Measurements from ENCODE around the gene SURF6. TPM values are rescaled to one million over a fixed set of nuclear protein-coding genes. Genes with fewer than 3 reads are reported as not detected.
A peak's percentile ranks its signal among the peaks of the same experiment; 100 is the strongest.
"Not testable (repeated sequence)": the region's sequence is repeated elsewhere in the genome, so short reads cannot be mapped to it uniquely, and the experiment has no call there.

Gene SURF6
- total and polyA plus RNA-seq, 4 donors, result 11.7 to 36.2 (median 25.5) TPM

DNA sequence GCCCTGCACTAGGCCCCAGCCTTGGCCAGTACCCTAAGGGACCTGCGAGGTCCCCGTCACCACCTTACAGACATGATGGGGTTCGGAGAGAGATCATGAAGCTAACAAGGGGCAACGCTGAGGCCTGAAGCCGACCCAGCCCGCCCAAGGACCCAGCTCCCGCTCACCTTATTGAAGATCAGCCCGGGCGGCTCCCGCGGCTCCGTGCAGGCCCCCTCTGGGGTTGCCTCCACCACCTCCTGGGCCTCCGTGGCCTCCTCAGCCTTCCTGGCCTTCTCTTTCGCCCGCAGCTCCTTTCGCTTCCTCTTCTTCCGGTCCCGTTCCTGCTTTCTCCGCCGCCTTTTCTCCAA, 3.6 kb downstream of the SURF6 start:
- Histone ChIP-seq H3K9me3 (ENCODE audit: control insufficient read depth, insufficient read depth, low read length) (no peaks in the 10 kb centered on the region), H3K27ac (ENCODE audit: low read depth, low read length) (no peak overlapping the region), H3K36me3 (ENCODE audit: control insufficient read depth, insufficient read depth, low read length) (peaks cover 45% of the 10 kb centered on the region), H3K4me1 (ENCODE audit: control insufficient read depth, insufficient read depth, low read length) (peaks cover 26% of the 10 kb centered on the region), H3K27me3 (ENCODE audit: control insufficient read depth, insufficient read depth, low read length) (no peaks in the 10 kb centered on the region), H3K4me3 (ENCODE audit: low read depth, low read length) (no peak overlapping the region)
- DNase-seq (ENCODE audit: low read depth in 4 of 6, low spot score in 6 of 6), result no peak
- 94% methylated on average over 20 of the region's 20 CpGs for WGBS (ENCODE audit: insufficient coverage)

DNA sequence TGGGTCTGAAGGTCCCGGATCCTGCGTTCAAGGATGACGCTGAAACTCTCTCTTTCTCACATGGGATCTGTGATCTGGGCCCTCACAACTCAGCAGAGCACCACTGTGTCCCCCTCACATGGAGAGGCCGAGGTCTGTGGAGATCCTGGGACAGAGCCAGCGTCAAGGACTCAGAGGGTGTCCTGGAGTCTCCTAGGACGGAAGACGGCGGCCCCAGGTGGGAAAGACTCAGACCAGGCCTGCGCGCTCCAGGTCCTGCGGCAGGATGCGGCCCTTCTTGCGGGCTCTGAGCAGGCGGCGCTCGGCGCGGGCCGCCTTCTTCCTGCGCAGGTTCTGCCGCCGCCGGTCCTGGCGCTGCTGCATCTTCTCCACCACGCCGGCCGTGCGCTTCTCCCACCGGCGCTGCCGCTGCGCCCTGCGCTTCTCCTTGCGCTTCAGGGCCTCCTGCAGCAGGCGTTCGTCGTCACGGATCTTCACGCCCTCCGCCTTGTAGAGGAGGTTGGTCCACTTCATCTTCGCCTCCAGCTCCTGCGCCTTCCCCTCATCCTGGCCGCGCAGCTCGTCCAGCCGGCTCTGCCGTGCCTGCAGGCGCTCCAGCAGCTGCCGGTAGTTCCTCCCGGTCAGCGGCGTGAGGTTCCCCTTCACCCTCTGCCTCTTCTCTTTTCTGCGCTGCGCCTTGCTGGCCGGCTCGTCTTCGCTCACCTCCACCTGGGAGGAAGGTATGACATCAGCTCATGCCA, 4.2 kb downstream of the SURF6 start:
- Histone ChIP-seq H3K27me3 (ENCODE audit: control insufficient read depth, insufficient read depth, low read length) (no peaks in the 10 kb centered on the region), H3K9me3 (ENCODE audit: control insufficient read depth, insufficient read depth, low read length) (no peaks in the 10 kb centered on the region), H3K4me1 (ENCODE audit: control insufficient read depth, insufficient read depth, low read length) (peaks cover 24% of the 10 kb centered on the region), H3K36me3 (ENCODE audit: control insufficient read depth, insufficient read depth, low read length) (peaks cover 45% of the 10 kb centered on the region), H3K27ac (ENCODE audit: low read depth, low read length) (no peak overlapping the region), H3K4me3 (ENCODE audit: low read depth, low read length) (no peak overlapping the region)
- WGBS (ENCODE audit: insufficient coverage), result 96% methylated on average over 56 of the region's 57 CpGs
- no peak for DNase-seq (ENCODE audit: low read depth in 4 of 6, low spot score in 6 of 6)

DNA sequence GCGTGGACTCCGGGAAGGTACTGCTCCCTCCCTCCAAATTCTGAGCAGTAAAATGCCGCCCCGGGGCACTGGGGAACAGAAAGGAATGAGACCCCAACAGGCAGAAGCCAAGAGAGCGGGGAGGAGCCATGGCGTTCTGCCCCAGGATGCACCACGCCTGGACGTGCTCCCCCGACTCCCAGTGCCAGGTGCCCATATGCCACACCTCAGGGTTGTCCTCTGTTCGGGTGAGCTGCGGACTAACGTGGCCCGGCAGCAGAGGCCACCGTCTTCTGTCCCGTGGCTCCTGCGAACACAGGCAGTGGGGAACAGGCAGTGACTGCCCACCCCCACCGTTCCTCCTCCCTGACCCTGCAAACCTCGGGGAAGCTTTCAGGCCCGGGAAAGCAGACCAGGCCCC, 4.8 kb downstream of the SURF6 start:
- Histone ChIP-seq H3K4me3 (ENCODE audit: low read depth, low read length) (no peak overlapping the region), H3K9me3 (ENCODE audit: control insufficient read depth, insufficient read depth, low read length) (no peaks in the 10 kb centered on the region), H3K36me3 (ENCODE audit: control insufficient read depth, insufficient read depth, low read length) (peaks cover 45% of the 10 kb centered on the region), H3K27me3 (ENCODE audit: control insufficient read depth, insufficient read depth, low read length) (no peaks in the 10 kb centered on the region), H3K27ac (ENCODE audit: low read depth, low read length) (no peak overlapping the region), H3K4me1 (ENCODE audit: control insufficient read depth, insufficient read depth, low read length) (peaks cover 18% of the 10 kb centered on the region)
- DNase-seq (ENCODE audit: low read depth in 4 of 6, low spot score in 6 of 6), result no peak
- WGBS (ENCODE audit: insufficient coverage), result 92% methylated on average over 18 of the region's 19 CpGs

DNA sequence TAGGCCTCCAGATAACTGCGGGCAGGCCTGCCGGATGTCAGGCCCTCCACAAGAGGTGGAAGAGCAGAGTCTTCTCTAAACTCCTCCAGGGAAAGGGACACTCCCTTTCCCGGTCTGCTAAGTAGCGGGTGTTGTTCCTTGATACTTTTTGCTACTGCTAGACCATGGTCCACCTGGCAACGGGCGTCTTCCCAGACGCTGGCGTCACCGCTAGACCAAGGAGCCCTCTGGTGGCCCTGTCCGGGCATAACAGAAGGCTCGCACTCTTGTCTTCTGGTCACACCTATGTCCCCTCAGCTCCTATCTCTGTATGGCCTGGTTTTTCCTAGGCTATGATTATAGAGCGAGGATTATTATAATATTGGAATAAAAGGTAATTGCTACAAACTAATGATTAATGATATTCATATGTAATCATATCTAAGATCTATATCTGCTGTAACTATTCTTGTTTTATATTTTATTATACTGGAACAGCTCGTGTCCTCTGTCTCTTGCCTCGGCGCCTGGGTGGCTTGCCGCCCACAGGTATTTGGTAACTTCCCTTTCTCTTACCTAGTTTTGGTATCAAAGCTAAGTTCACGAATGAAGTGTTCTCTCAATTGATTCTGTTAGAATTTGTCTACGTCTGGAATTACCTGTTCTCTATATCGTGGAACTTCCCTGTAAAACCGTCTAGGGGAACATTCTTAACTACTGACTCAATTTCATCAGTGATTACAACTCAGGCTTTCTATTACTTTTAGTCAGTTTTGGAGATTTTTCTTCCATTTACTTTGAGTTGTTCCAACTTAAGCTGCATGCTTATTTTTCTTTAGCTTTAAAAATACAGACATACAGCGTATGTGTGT, 6.5 kb downstream of the SURF6 start:
- DNase-seq (ENCODE audit: low read depth in 4 of 6, low spot score in 6 of 6), result peak in 1 of 6 donors; percentile 23
- 30% methylated on average over 8 of the region's 21 CpGs for WGBS (ENCODE audit: insufficient coverage)
- H3K27ac ChIP-seq (ENCODE audit: low read depth, low read length); H3K27me3 ChIP-seq (ENCODE audit: control insufficient read depth, insufficient read depth, low read length); H3K9me3 ChIP-seq (ENCODE audit: control insufficient read depth, insufficient read depth, low read length); H3K4me1 ChIP-seq (ENCODE audit: control insufficient read depth, insufficient read depth, low read length); H3K4me3 ChIP-seq (ENCODE audit: low read depth, low read length): not testable (repeated sequence)
- peaks cover 45% of the 10 kb centered on the region for H3K36me3 ChIP-seq (ENCODE audit: control insufficient read depth, insufficient read depth, low read length)

DNA sequence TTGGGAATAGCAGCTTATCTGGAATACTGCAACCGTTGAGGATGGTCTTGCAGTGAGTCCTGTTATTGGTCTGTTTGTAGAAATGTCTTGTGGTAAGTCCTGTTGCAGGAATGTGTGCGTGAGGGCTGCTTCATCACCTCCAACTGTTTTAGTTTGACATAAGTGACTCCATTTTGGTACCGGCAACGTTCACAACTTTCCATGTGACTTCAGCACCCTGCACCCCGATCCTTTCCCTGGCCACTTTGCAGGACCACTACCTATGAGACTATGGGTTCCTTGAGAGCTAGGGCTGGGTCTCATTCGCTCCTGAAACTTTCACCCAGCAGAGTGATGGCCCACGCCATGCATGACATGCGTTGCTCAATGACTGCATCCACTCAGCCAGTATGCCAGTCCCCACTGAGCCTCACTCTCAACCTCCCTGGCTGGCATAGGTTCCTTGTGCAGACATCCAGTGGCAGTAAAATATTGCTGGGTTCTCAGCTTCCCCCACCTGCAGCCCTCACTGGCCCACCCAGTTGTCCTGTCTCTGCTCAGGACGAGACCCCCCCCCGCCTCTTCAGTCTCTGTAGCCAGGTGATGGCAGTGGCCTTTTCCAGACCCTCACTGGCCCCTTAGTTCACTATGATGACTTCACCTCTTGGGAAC, 8.0 kb downstream of the SURF6 start:
- Histone ChIP-seq H3K27ac (ENCODE audit: low read depth, low read length) (no peak overlapping the region), H3K4me3 (ENCODE audit: low read depth, low read length) (no peak overlapping the region), H3K4me1 (ENCODE audit: control insufficient read depth, insufficient read depth, low read length) (no peaks in the 10 kb centered on the region), H3K27me3 (ENCODE audit: control insufficient read depth, insufficient read depth, low read length) (no peaks in the 10 kb centered on the region), H3K9me3 (ENCODE audit: control insufficient read depth, insufficient read depth, low read length) (no peaks in the 10 kb centered on the region), H3K36me3 (ENCODE audit: control insufficient read depth, insufficient read depth, low read length) (peaks cover 31% of the 10 kb centered on the region)
- DNase-seq (ENCODE audit: low read depth in 4 of 6, low spot score in 6 of 6), result no peak
- 86% methylated on average over 8 of the region's 10 CpGs for WGBS (ENCODE audit: insufficient coverage)

DNA sequence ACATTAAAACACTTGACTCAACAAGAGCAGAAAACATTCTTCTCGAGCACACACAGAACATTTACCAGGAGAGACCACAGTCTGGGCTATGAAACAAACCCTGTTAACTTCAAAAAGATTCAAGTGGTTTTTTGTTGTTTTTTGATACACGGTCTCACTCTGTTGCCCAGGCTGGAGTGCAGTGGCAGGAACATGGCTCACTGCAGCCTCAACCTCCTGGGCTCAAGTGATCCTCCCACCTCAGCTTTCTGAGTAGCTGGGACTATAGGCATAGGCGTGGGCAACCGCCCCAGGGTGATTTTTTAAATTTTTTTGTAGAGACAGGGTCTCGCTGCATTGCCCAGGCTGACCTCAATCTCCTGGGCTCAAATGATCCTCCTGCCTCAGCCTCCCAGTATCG, 9.0 kb downstream of the SURF6 start:
- H3K9me3 ChIP-seq (ENCODE audit: control insufficient read depth, insufficient read depth, low read length); H3K27ac ChIP-seq (ENCODE audit: low read depth, low read length); H3K4me1 ChIP-seq (ENCODE audit: control insufficient read depth, insufficient read depth, low read length); DNase-seq (ENCODE audit: low read depth in 4 of 6, low spot score in 6 of 6); H3K27me3 ChIP-seq (ENCODE audit: control insufficient read depth, insufficient read depth, low read length); H3K4me3 ChIP-seq (ENCODE audit: low read depth, low read length): not testable (repeated sequence)
- WGBS (ENCODE audit: insufficient coverage), result 94% methylated on average over 5 of the region's 6 CpGs
- H3K36me3 ChIP-seq (ENCODE audit: control insufficient read depth, insufficient read depth, low read length), result peaks cover 21% of the 10 kb centered on the region

DNA sequence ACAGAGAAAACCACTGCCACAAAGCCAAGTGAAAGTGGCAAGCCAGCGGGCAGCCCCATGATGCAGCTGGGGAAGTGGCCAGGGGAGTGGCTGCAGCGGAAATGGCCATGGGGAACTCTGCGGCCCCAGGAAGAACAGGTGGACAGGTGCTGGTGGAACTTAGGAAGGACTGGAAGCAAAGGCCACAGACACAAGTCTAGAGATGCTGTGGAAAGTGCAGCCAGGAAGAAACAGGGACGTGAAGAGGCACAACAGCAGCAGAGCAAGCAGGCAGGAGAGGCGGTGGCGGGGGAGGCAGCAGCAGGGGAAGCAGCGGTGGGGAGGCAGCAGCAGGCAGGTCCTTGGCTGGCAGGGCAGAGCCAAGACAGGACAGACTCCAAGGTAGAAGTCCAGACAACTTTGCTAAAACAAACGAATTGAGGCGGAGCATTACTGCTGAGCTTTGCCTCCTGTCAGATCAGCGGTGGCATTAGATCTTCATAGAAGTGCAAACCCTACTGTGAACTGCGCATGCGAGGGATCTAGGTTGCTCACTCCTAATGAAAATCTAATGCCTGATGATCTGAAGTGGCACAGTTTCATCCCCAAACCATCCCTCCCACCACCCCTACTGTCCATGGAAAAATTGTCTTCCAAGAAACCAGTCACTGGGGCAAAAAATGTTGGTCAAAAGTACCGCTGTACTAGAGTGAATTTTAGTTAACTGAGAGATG, 11.8 kb downstream of the SURF6 start:
- Histone ChIP-seq H3K9me3 (ENCODE audit: control insufficient read depth, insufficient read depth, low read length) (no peaks in the 10 kb centered on the region), H3K36me3 (ENCODE audit: control insufficient read depth, insufficient read depth, low read length) (peaks cover 2% of the 10 kb centered on the region), H3K4me3 (ENCODE audit: low read depth, low read length) (no peak overlapping the region), H3K4me1 (ENCODE audit: control insufficient read depth, insufficient read depth, low read length) (no peaks in the 10 kb centered on the region), H3K27ac (ENCODE audit: low read depth, low read length) (no peak overlapping the region), H3K27me3 (ENCODE audit: control insufficient read depth, insufficient read depth, low read length) (no peaks in the 10 kb centered on the region)
- WGBS (ENCODE audit: insufficient coverage), result 87% methylated on average over 12 of the region's 13 CpGs
- DNase-seq (ENCODE audit: low read depth in 4 of 6, low spot score in 6 of 6), result no peak

DNA sequence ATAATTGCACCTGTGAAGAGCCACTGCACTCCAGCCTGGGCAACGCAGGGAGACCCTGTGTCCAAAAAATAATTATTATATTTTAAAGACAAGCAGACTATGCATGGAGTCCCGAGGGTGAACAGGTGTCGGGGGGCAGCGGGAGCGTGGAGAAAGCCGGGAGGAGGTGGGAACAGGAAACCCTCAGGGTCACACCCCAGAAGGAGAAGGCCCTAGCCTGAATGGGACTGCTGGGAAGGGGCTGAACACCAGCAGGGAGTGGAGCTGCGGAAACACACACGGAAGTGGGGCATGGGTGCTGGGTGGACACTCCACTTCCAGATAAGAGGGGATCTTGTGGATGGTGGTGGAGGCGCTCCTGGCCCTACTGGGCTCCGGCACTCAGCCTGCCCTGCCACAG, 12.8 kb downstream of the SURF6 start:
- WGBS (ENCODE audit: insufficient coverage), result 95% methylated on average over 7 of the region's 10 CpGs
- Histone ChIP-seq H3K36me3 (ENCODE audit: control insufficient read depth, insufficient read depth, low read length) (peaks cover 2% of the 10 kb centered on the region), H3K27ac (ENCODE audit: low read depth, low read length) (no peak overlapping the region), H3K9me3 (ENCODE audit: control insufficient read depth, insufficient read depth, low read length) (no peaks in the 10 kb centered on the region), H3K4me3 (ENCODE audit: low read depth, low read length) (no peak overlapping the region), H3K27me3 (ENCODE audit: control insufficient read depth, insufficient read depth, low read length) (no peaks in the 10 kb centered on the region), H3K4me1 (ENCODE audit: control insufficient read depth, insufficient read depth, low read length) (no peaks in the 10 kb centered on the region)
- DNase-seq (ENCODE audit: low read depth in 4 of 6, low spot score in 6 of 6), result no peak

DNA sequence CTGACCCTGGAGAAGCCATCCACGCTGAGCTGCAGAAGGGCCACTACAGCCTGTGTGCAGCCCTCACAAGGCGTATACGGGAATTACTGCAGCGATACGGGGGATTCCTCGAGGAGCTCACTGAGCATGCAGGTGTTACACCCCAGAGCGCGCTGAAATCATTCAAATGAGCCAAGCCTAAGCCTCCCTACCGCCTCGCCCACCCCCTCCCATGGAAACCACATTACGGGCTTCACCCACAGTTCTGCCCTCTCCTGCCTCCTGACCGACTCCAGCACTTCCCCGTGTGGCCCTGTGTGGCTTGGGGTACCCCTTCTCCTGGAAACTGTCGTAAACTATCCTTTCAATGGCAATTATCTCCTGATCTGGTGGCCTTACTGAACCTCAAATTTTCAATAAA, 13.3 kb downstream of the SURF6 start:
- 90% methylated on average over 14 of the region's 14 CpGs for WGBS (ENCODE audit: insufficient coverage)
- Histone ChIP-seq H3K27me3 (ENCODE audit: control insufficient read depth, insufficient read depth, low read length) (no peaks in the 10 kb centered on the region), H3K4me3 (ENCODE audit: low read depth, low read length) (no peak overlapping the region), H3K27ac (ENCODE audit: low read depth, low read length) (no peak overlapping the region), H3K36me3 (ENCODE audit: control insufficient read depth, insufficient read depth, low read length) (no peaks in the 10 kb centered on the region), H3K9me3 (ENCODE audit: control insufficient read depth, insufficient read depth, low read length) (no peaks in the 10 kb centered on the region), H3K4me1 (ENCODE audit: control insufficient read depth, insufficient read depth, low read length) (no peaks in the 10 kb centered on the region)
- DNase-seq (ENCODE audit: low read depth in 4 of 6, low spot score in 6 of 6), result no peak
